Measurements from ENCODE around the gene ADK.
"Not testable (repeated sequence)": the region's sequence is repeated elsewhere in the genome, so short reads cannot be mapped to it uniquely, and the experiment has no call there.

Gene ADK

GRCh38 chr10:74146980-74147379 lies 4.0 kb upstream of the ADK start:
- not testable (repeated sequence) for FAIRE-seq

DNA sequence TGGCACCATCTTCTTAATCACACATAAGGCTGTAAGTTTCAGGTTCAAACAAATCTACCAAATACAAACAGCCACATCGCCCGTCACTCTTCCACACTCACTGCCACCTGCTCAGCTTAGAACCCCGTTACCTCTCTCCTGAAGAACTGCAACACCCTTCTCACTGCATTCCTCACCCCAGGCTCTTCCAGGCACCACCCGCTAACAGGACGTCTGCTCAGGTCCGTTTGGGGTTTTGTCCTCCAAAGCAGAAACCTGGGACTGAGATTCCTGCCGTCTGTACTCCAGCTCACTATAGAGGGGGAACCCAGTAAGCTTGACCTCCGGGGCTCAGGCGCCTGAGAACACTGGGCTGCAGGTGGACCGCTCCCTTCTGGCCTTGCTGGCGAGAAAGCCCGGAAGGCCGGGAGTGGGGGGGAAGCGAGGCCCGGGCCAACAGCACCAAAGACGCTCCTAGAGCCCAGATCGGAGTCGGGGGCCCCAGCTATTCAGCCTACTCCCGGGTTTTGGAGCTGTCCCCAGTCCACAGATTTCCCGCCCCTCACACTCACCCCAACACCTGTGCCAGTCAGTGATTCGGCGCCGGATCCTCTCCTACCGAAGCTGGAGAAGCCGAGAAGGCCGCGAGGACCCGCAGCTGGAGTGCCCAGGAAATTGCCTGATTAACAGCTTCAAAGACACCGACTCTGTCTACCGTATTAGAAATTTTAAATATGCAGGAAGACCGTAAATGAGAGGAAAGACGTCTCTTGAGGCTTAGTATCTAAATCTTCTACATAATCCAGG lies 624 bp upstream of the ADK start, which contains the start of gene AP3M1:
AP3M1 (minus strand) TSS at position 625 of the 786 bp plus-strand sequence. CDS start 12,449 bp downstream, outside the sequence.
- FAIRE-seq: no peak

DNA sequence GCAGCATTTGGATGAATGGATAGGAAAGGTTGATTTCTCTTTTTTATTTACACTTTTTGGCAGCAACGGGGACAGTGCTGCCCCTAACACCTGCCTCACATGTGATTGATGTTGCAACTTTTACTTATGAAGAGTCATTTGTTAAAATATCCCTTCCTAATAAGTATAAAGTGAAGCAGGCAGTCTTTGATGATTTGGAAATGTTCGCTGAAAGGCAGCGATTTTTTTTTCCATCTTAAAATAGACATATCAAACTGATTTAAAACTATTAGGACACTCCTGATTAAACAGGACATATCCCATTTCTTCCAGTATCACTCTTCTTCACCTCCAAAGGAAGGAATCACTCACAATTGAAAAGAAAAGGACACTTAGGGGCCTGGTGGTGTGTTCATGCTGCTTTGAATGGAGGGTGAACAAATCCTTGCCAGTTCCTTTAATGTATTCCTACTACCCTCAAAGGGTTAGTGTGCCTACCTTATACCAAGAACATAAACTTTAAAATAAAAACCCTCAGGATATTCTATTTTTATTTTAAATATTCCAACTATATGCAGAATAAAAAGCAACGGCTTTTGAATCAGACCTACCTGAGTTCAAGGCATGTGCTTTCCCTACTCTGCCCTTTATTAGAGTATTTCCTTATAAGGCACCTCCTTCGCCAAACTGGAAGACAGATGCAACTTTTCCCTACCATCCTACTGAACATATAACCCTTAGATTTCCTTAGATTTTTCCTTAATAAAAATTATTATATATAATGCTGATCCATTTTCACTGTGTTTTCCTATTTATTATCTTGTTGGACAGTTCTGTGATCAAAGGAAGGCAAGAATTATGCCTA lies 1.1 kb downstream of the ADK start:
- FAIRE-seq: no peak

- FAIRE-seq: no peak
Observed at GRCh38 chr10:74153123-74153522, 2.1 kb downstream of the ADK start.

- no peak for FAIRE-seq
Observed at GRCh38 chr10:74153676-74154075, 2.7 kb downstream of the ADK start.

DNA sequence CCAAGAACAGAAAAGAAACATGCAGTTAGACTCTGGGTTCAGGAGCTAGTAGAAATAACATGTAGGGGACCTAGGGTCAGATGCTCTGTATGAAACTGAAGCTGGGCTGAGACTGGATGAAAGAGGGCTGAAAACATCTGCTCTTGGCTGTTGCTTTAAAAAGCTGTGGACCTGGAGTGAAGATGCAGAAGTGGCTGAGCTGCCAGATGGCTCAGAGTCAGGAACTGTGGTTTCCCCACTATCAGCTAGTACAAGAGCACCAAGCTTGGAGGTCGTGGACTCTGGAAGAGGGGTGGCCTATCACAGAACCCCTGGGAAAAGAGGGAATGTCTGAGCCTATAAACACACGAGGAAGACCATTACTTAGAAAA lies 5.9 kb downstream of the ADK start:
- no peak for FAIRE-seq

DNA sequence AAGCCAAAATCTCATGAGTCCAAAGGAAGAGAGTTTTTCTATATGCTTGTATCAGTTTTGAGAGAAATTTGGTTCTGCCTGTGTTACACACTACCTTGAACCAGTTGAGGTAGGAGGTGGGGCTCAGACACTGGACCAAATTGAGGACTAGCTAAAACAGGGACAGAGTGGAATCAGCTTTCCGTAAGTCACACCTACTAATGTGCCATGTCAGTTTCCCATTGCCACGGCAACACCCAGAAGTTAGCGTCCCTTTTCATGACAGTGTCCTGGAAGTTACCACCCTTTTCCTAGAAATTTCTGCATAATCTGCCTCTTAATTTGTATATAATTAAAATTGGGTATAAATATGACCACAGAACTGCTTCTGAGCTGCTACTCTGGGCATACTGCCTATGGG lies 9.0 kb downstream of the ADK start:
- FAIRE-seq: no peak

- FAIRE-seq: no peak
Observed at GRCh38 chr10:74163319-74164068, 12.5 kb downstream of the ADK start.

DNA sequence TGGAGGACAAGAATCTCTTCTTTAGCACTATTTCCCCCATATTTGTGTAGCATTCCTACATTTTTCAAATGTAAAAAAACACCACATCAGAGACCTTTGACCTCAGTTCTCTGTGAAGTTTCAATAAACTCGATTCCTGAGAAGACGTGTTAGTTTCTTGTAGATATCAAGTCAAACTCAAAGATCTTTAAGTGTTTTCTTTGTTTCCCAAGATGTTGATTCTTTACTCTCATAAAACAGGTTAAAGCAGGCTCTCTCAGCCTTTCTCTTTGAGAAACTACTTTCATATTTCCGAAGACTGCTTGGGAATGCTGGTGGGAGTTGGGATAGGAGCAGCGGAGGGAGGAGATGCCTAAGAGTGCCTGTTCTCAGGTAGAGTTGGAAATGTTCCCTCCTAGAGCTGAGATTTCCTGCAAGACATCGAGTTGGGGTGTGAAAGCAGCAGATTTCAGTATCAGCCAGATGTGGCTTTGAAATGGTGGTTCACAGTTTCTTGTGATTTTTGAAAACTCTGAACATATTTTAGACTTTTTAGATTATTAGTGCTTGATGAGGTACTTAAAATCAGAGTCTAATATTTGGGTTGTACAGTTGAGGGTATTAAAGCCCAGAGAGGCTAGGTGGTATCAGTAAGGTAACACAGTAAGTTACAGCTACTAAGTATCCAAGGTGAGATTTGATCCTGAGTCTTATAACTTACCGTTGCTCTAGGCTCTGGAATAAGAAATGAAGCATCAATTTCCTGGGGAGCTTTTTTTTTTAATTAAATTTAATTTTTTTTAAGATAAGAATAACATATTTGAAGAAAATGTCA lies 13.9 kb downstream of the ADK start:
- no peak for FAIRE-seq

GRCh38 chr10:74165530-74165901 lies 14.5 kb downstream of the ADK start:
- no peak for FAIRE-seq

- no peak for FAIRE-seq
Observed at GRCh38 chr10:74167443-74167842, 16.4 kb downstream of the ADK start.

DNA sequence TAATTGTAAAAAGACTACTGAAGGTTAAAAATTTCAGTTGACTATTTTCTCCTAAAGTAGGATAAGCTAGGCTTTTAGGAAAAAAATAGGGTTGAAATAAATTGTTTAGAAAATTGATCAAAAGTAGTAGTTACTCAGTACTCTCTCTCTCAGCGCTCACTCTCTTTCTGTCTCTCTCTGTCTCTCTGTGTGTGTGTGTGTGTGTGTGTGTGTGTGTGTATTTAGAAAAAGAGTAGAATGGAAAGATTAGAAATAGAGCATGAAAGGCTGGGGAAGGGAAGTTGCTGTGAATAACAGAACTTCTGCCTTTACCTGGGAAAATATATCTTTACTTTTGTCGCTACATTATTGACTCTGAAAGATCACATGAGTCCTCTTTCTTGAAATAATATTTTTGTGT lies 20.6 kb downstream of the ADK start:
- no peak for FAIRE-seq

DNA sequence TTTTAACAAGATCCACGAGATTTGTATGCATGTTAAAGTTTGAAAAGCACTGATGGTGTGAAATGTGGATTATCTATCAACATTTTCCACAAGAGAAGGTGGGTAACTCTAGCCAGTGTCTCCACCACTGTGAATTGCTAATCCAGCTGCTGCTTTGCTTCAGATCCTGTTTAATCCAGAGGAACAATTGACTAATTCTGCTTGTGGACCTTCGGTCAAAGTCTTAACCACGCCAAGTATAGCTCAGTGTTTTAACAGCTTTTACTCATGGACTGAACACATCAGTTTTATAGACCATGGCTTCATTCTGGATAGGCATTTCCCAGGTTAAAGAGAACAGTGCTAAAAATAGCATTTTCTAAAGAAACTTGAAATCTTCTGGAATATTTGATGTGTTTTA lies 23.5 kb downstream of the ADK start:
- no peak for FAIRE-seq

DNA sequence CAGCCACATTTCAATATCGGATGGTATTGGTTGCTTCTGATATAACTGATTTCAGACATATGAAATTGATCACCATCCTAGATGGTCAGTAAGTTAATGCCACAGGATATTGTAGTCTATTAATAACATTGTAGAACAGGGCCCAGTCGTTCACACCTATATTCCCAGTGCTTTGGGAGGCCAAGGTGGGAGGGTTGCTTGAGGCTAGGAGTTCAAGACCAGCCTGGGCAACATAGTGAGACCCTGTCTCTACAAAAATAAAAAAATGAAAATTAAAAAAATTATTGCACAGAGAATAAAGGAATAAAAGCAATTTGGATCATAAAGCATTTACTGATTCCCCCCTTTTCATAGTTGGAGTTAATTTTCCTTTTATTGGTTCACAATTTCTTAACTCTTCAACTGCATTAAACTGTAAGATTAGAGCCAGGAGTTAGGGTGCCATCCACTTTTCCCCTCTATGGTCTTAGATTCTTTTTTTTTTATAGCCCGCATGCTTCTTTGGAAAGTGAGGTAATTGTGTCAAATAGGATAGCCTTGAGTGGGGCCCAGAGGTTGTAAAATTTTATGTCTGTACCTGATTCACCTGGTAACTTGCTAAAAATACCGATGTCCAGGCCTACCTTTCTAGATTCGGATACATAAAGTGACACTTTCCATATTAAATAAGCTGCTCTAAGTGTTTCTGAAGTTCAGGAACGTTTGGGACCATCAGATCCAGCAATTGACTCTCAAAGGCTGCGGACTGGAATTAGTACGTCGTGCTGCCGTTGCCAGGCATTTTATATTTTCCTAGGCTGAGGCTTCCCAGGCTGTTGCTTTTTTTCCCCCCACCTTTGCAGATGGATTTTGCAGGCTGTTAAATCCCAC lies 24.7 kb downstream of the ADK start:
- FAIRE-seq: no peak

DNA sequence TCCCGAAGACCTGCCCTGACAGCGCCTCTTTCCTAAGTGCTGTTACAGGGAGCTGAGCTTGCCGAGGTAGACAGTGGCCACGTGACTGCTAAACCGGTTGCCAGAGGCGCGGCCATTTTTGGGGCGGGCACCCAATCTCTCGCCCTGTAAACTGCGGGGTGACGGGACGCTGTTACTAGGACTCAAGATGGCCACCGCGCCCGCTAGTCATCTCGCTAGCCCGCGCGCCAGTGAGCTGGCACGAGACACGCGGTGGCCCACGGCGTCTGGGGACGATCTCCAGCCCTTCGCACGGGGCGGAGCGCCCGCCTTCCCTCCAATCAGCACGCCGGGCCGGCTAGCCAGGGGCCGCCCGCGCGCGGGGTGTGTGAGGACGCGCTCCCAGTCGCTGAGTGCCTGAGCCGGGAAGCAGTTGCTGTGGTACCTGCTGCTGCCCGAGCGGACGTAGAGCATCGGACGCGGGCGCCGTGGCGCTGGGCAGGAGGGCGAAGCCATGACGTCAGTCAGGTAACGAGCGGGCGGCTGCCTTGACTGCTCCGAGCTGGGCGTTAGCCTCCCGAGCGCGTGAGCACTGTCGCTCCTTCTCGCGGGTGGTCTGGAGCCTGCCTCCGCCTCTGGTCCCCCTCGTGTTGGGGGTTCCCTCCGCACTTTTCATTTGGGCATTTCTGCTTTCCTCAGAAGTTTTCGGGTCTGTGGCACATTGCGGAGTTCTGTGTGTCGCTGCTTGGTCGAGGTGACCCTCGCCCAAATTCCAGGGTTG lies 25.5 kb downstream of the ADK start:
- FAIRE-seq: peak; percentile 78

GRCh38 chr10:74177140-74177677 lies 26.2 kb downstream of the ADK start:
- no peak for FAIRE-seq

- no peak for FAIRE-seq
Observed at GRCh38 chr10:74178042-74178791, 27.2 kb downstream of the ADK start.

- FAIRE-seq: no peak
Observed at GRCh38 chr10:74179111-74179710, 28.2 kb downstream of the ADK start.

GRCh38 chr10:74186678-74187077 lies 35.7 kb downstream of the ADK start:
- FAIRE-seq: no peak
